Common myeloid progenitor, CD34-positive (primary cell): ENCODE measurements around the gene RAB37.

Experiments used
- CTCF ChIA-PET: fragments of 350-600 bp; sonication (Branson Sonifier 250); formaldehyde crosslinking; loops from one replicate; lab custom pipeline; 2021; ENCODE audit warnings: antibody characterized with exemption; lab: Charles Lee
- POLR2A ChIA-PET: fragments of 350-600 bp; sonication (Branson Sonifier 250); formaldehyde crosslinking; loops from one replicate; lab custom pipeline; 2021; ENCODE audit warnings: antibody characterized with exemption; lab: Charles Lee
- DNase-seq, 3 donors: peaks; one replicate each; pipeline versions ENCODE4 v3.0.0 to v3.0.0-alpha.2; 2013
- H3K27ac ChIP-seq, 2 experiments: 1 replicate in 1 of 2; 2 replicates in 1 of 2; pipeline ENCODE4 v1.7.0; 2013; ENCODE audit warnings: inconsistent platforms in 2 of 2, low read length in 2 of 2, mild to moderate bottlenecking in 2 of 2, low read depth in 1 of 2, moderate library complexity in 1 of 2; ENCODE audit not compliant: severe bottlenecking in 2 of 2, insufficient read depth in 1 of 2, poor library complexity in 1 of 2
- H3K27me3 ChIP-seq, 5 experiments: replicated peaks in 2 of 5; 1 replicate in 3 of 5; 2 replicates in 2 of 5; pipeline versions ENCODE4 v1.6.1 to v1.7.0; 2013; ENCODE audit warnings: low read length in 4 of 5, mild to moderate bottlenecking in 2 of 5, moderate library complexity in 2 of 5, inconsistent platforms in 1 of 5; ENCODE audit not compliant: insufficient read depth in 5 of 5, control insufficient read depth in 4 of 5
- H3K36me3 ChIP-seq, 4 experiments: 1 replicate in 2 of 4; 2 replicates in 2 of 4; pipeline versions ENCODE4 v1.6.1 to v1.7.0; 2013; ENCODE audit warnings: low read length in 3 of 4, control low read depth in 1 of 4, mild to moderate bottlenecking in 1 of 4; ENCODE audit not compliant: control insufficient read depth in 4 of 4, insufficient read depth in 4 of 4
- H3K4me1 ChIP-seq, 4 experiments: 1 replicate in 3 of 4; 2 replicates in 1 of 4; pipeline versions ENCODE4 v1.6.1 to v1.7.1; 2013; ENCODE audit warnings: low read length in 3 of 4, mild to moderate bottlenecking in 3 of 4, control low read depth in 1 of 4, inconsistent platforms in 1 of 4, moderate library complexity in 1 of 4; ENCODE audit not compliant: control insufficient read depth in 4 of 4, insufficient read depth in 4 of 4; ENCODE audit errors: control extremely low read depth in 1 of 4
- H3K4me3 ChIP-seq, 7 experiments: 1 replicate in 4 of 7; 2 replicates in 3 of 7; pipeline versions ENCODE4 v1.5.1 to v1.7.0; 2013; ENCODE audit warnings: mild to moderate bottlenecking in 7 of 7, low read length in 6 of 7, moderate library complexity in 6 of 7, inconsistent platforms in 2 of 7, low read depth in 2 of 7, control low read depth in 1 of 7; ENCODE audit not compliant: insufficient read depth in 4 of 7, control insufficient read depth in 1 of 7; ENCODE audit errors: extremely low read depth in 1 of 7
- H3K9me3 ChIP-seq, 5 experiments: 1 replicate in 4 of 5; 2 replicates in 1 of 5; pipeline versions ENCODE4 v1.6.1 to v1.7.1; 2013; ENCODE audit warnings: low read length in 4 of 5, mild to moderate bottlenecking in 2 of 5, inconsistent platforms in 1 of 5, low read depth in 1 of 5, moderate library complexity in 1 of 5; ENCODE audit not compliant: control insufficient read depth in 4 of 5, insufficient read depth in 2 of 5; ENCODE audit errors: control extremely low read depth in 1 of 5
- WGBS: methylation state at CpG from one replicate; pipeline ENCODE4 v1.1.5; 2013; ENCODE audit not compliant: insufficient coverage; 5-methylcytosine and 5-hydroxymethylcytosine counted together

The RAB37 gene

DNA sequence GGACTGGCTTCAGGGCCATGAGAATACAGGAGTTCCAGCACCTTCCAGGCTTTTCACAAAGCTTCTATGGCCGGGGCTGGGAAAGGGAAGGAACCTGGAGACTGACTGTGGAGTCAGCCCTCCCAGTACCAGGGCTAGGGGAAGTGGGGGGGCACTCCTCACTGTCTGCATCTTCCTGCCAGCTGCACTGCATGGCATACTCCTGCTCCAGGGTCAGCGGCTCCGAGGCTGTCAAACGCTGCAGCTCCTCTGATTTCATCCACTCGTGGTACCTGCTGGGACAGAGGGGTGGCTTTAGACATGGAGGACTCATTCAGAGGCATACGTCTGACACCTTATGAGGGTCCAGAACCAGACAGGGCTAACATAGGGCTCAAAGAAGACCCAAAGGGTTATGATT, 36.4 kb downstream of the RAB37 start:
- no peak overlapping the region for H3K4me3 ChIP-seq
- DNase-seq: no peak
- ChIA-PET POLR2A (interaction anchor here (1.1 kb wide), 1 partner anchor 14 kb away, joined by 3 read pairs; no protein-coding TSS in a partner anchor), CTCF (interaction anchor here (0.7 to 14.2 kb wide), 11 partner anchors 9 to 116 kb away, joined by 3 to 175 read pairs (median 5); partner anchors contain the start of genes NHERF1 and RAB37)
- no peaks in the 10 kb centered on the region for H3K27me3 ChIP-seq
- H3K4me1 ChIP-seq: peaks cover 16 to 29% (median 22%) of the 10 kb centered on the region in 4 experiments
- peaks cover 21 to 60% (median 41%) of the 10 kb centered on the region in 4 experiments for H3K36me3 ChIP-seq
- H3K9me3 ChIP-seq: no peaks in the 10 kb centered on the region
- WGBS: 85% methylated on average over 3 of the region's 6 CpGs
- no peak overlapping the region for H3K27ac ChIP-seq

DNA sequence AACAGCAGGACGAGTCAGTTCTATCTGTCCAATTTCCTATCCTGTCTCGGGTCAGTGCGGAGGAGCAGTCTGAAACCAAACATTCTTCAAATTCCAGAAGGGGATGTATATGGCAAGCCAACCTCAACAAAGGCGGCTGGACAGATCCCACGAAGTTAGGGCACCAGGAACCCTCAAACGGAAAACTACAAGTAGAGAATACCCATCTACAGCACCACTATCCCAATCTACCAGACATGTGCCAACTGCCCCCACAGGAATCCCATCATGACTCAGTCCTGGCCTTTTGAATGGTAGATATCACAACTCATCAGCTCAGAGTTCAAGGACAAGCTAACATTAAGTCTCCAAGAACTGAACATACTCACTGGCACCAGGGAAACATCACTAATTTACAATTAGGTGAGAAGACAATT, 36.8 kb downstream of the RAB37 start:
- Histone ChIP-seq H3K36me3 (peaks cover 16 to 55% (median 37%) of the 10 kb centered on the region in 4 experiments), H3K9me3 (no peaks in the 10 kb centered on the region), H3K4me1 (peaks cover 16 to 33% (median 24%) of the 10 kb centered on the region in 4 experiments), H3K27ac (no peak overlapping the region), H3K4me3 (no peak overlapping the region), H3K27me3 (no peaks in the 10 kb centered on the region)
- no peak for DNase-seq
- ChIA-PET POLR2A (no interaction called here), CTCF (interaction anchor here (0.9 to 14.2 kb wide), 10 partner anchors 16 to 116 kb away, joined by 3 to 175 read pairs (median 8); partner anchors contain the start of genes NHERF1 and RAB37)
- WGBS: 100% methylated on average over 3 of the region's 6 CpGs

DNA sequence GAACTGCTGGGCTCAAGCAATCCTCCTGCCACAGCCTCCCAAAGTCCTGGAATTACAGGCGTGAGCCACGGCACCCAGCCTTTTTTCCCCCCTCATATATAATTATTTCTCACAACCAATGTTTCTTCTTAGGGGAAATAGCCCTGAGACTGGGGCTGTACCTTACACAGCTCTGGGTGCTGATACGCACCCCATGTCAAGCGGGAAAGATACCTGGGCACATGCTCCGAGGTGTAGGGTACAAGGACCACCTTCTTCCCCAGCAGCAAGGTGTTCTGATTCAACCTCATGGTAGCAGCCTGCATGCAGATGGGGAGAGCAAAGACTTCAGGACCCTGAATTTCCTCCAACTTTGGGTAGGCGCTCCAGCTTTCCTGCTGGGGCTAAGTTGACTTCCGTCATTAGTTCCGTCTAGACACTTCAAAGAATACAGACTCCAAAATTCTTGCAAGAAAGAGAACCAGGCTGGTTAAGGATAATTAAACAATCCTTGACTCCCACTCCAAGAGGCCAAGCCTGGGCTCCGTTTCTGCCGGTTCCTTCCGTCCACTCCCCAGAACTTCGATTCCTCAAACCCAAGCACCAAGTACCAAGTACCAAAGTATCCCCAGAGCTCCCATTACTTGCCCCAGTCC, 38.5 kb downstream of the RAB37 start:
- Histone ChIP-seq H3K4me3 (peak overlapping the region; percentile 38 to 96 (median 82)), H3K27ac (peak overlapping the region; percentile 73 to 86), H3K36me3 (peaks cover 12 to 39% (median 27%) of the 10 kb centered on the region in 4 experiments), H3K9me3 (no peaks in the 10 kb centered on the region), H3K4me1 (peaks cover 17 to 48% (median 39%) of the 10 kb centered on the region in 4 experiments), H3K27me3 (no peaks in the 10 kb centered on the region)
- ChIA-PET POLR2A (interaction anchor here (2.6 kb wide), 1 partner anchor 38 kb away, joined by 13 read pairs; the partner anchor contains the start of gene RAB37), CTCF (interaction anchor here (1.0 to 14.2 kb wide), 12 partner anchors 10 to 118 kb away, joined by 3 to 175 read pairs (median 4); partner anchors contain the start of gene NHERF1)
- no peak for DNase-seq
- WGBS: 43% methylated on average over 11 of the region's 12 CpGs

GRCh38 chr17:74776044-74776962, 39.2 kb downstream of the RAB37 start, which contains the start of gene NAT9:
NAT9 (minus strand) TSS chr17:74776345; CDS start chr17:74775698, 647 bp downstream.
- peak within 1 kb of the TSS; percentile 38 to 96 (median 82) for H3K4me3 ChIP-seq
- DNase-seq: peak; percentile 95 to 98 (median 97)
- H3K36me3 ChIP-seq: peaks cover 7 to 31% (median 23%) of the 10 kb centered on the region in 4 experiments
- no peaks in the 10 kb centered on the region for H3K27me3 ChIP-seq
- CTCF ChIA-PET: interaction anchor here (0.6 to 14.2 kb wide), 11 partner anchors 9 to 119 kb away, joined by 3 to 175 read pairs (median 5); partner anchors contain the start of gene NHERF1
- POLR2A ChIA-PET: interaction anchor here (0.7 to 2.6 kb wide), 3 partner anchors 17 to 39 kb away, joined by 3 to 13 read pairs (median 6); partner anchors contain the start of genes NHERF1 and RAB37
- under 1% methylated on average over 45 of the region's 64 CpGs for WGBS
- H3K9me3 ChIP-seq: no peaks in the 10 kb centered on the region
- peaks cover 20 to 56% (median 45%) of the 10 kb centered on the region in 4 experiments for H3K4me1 ChIP-seq
- peak within 1 kb of the TSS; percentile 73 to 86 for H3K27ac ChIP-seq

GRCh38 chr17:74776990-74777389, 39.9 kb downstream of the RAB37 start:
- CTCF ChIA-PET: interaction anchor here (1.2 to 14.2 kb wide), 8 partner anchors 7 to 85 kb away, joined by 3 to 175 read pairs (median 8); partner anchors contain the start of gene NHERF1
- Histone ChIP-seq H3K4me3 (peak overlapping the region; percentile 38 to 96 (median 82)), H3K4me1 (peaks cover 20 to 61% (median 48%) of the 10 kb centered on the region in 4 experiments), H3K9me3 (no peaks in the 10 kb centered on the region), H3K27ac (peak overlapping the region in 1 of 2 experiments; percentile 86), H3K36me3 (peaks cover 6 to 27% (median 17%) of the 10 kb centered on the region in 4 experiments), H3K27me3 (no peaks in the 10 kb centered on the region)
- DNase-seq: no peak
- 47% methylated on average over 8 of the region's 10 CpGs for WGBS
- POLR2A ChIA-PET: interaction anchor here (2.6 kb wide), 1 partner anchor 40 kb away, joined by 13 read pairs; the partner anchor contains the start of gene RAB37

- Histone ChIP-seq H3K27ac (no peak overlapping the region), H3K27me3 (no peaks in the 10 kb centered on the region), H3K4me1 (peaks cover 20 to 61% (median 48%) of the 10 kb centered on the region in 4 experiments), H3K36me3 (peaks cover 3 to 17% (median 7%) of the 10 kb centered on the region in 4 experiments), H3K9me3 (no peaks in the 10 kb centered on the region), H3K4me3 (no peak overlapping the region)
- ChIA-PET POLR2A (interaction anchor here (1.5 kb wide), 1 partner anchor 29 kb away, joined by 5 read pairs; the partner anchor contains the start of gene NHERF1), CTCF (interaction anchor here (1.2 to 14.2 kb wide), 6 partner anchors 8 to 41 kb away, joined by 3 to 154 read pairs (median 9); partner anchors contain the start of genes NHERF1 and RAB37)
- 95% methylated on average over 3 of the region's 6 CpGs for WGBS
- DNase-seq: no peak
Observed at GRCh38 chr17:74777901-74778515, 41.0 kb downstream of the RAB37 start.
